Muscle of leg (tissue), 11 donors: ENCODE results near the gene TRIP13. TPM values are rescaled to one million over a fixed set of nuclear protein-coding genes. Genes with fewer than 3 reads are reported as not detected.

Experiments
- DNase-seq: peaks from one replicate; pipeline ENCODE4 v3.0.0; 2013
- H3K27ac ChIP-seq: one replicate; pipeline ENCODE4 v1.5.1; 2013; ENCODE audit warnings: mild to moderate bottlenecking, low read length, control low read depth
- H3K27me3 ChIP-seq: one replicate; pipeline ENCODE4 v1.6.1; 2013; ENCODE audit warnings: low read length; ENCODE audit not compliant: control insufficient read depth, insufficient read depth
- H3K36me3 ChIP-seq: one replicate; pipeline ENCODE4 v1.6.1; 2013; ENCODE audit warnings: low read length; ENCODE audit not compliant: control insufficient read depth, insufficient read depth
- H3K4me1 ChIP-seq: one replicate; pipeline ENCODE4 v1.6.1; 2013; ENCODE audit warnings: low read length; ENCODE audit not compliant: control insufficient read depth, insufficient read depth
- H3K4me3 ChIP-seq: one replicate; pipeline ENCODE4 v1.5.1; 2013; ENCODE audit warnings: low read length, control low read depth
- H3K9me3 ChIP-seq: replicated peaks from 2 replicates; pipeline ENCODE4 v1.6.1; 2013; ENCODE audit warnings: low read depth, low read length; ENCODE audit not compliant: control insufficient read depth
- WGBS: methylation state at CpG from one replicate; pipeline ENCODE4 v1.1.5; 2013; ENCODE audit warnings: missing lambda C conversion rate; ENCODE audit not compliant: insufficient coverage; 5-methylcytosine and 5-hydroxymethylcytosine counted together
- polyA plus RNA-seq, 8 donors: library from polyadenylated mRNA; unstranded; fragments of 120-200 nt; gene quantifications; one replicate each; pipeline versions ENCODE4 v1.2.1 to v1.2.3, GENCODE V29; 2013; ENCODE audit warnings: inconsistent platforms in 1 of 8, low replicate concordance in 1 of 8; ENCODE audit not compliant: insufficient read length in 8 of 8, insufficient read depth in 1 of 8
- total RNA-seq: library from RNA; stranded (reverse); fragments of 120-200 nt; gene quantifications from one replicate; pipeline ENCODE4 v1.2.4, GENCODE V29; 2013

Gene TRIP13
- total and polyA plus RNA-seq, 9 donors, result 5.7 to 10.8 (median 8.1) TPM

DNA sequence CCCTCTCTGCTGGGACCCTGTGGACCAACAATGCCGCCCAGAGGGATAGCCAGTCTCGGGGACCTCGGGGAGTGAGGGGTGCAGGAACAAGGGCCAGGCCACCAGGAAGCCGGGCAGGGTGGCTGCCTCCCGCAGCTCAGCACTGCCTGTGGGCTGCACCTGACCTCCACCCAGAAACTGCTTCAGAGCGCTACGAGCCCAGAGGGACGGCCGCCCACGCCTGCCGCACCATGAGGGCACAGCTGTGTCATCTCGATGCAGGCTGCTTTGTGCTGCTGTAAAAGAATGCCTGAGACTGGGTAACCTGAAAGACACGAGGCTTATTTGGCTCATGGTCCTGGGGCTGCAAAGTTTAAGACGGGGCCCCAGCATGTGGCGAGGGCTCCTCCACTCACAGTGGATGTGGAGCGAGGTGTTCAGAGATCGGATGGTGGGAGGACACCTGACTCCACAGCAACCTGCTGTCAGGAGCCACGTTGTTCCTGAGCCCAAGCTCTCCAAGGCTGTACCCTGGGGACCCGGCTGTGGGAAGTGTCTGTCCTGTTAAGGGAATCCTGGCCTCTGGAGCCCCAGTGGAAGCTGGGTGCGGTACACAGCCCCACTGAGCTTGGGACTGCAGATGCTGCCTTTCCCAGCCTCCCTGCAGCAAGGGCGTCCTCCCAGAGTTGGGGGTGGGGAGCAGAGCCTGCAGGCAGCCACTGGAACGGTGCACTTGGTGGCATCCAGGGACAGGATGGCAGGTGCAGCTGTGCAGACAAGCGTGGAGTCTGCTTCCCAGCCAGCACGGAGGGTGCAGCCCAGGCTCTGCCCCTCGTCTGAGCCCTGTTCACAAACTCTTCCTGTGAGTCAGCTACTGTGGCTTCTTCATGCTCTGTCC lies 30.1 kb upstream of the TRIP13 start:
- Histone ChIP-seq H3K27ac (no peak overlapping the region), H3K27me3 (no peaks in the 10 kb centered on the region), H3K9me3 (no peaks in the 10 kb centered on the region), H3K4me1 (peaks cover 4% of the 10 kb centered on the region), H3K36me3 (peaks cover 65% of the 10 kb centered on the region), H3K4me3 (no peak overlapping the region)
- no peak for DNase-seq
- WGBS, result 76% methylated on average over 25 of the region's 25 CpGs

DNA sequence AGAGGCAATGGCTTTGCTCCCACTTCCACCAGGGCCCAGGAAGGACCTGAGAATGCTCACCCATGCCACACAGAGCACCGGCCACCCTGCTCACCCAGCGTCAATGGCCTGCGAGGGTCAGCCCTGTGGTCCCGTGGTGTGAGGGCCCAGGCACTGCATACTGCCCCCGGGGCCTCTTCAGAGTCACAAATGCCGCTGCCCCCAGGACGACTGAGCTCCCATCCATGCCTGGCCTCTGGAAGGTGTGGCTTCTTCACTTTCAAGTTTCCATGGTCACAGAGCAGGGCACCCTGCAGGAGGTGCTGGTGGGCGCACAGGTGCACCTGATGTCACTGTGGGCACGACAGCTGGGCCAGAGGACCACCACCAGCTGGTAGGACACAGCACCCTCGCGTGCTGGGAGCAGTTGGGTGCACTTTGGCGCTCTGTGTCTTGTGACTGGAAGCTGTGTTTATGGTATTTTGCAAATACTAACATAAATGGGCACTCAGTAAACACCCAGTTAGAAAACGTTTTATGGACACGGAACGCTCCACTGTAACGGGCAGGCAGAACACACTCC lies 29.4 kb upstream of the TRIP13 start:
- WGBS, result 90% methylated on average over 16 of the region's 16 CpGs
- Histone ChIP-seq H3K9me3 (no peaks in the 10 kb centered on the region), H3K36me3 (peaks cover 72% of the 10 kb centered on the region), H3K4me3 (no peak overlapping the region), H3K27me3 (no peaks in the 10 kb centered on the region), H3K4me1 (peaks cover 4% of the 10 kb centered on the region), H3K27ac (no peak overlapping the region)
- DNase-seq, result no peak

DNA sequence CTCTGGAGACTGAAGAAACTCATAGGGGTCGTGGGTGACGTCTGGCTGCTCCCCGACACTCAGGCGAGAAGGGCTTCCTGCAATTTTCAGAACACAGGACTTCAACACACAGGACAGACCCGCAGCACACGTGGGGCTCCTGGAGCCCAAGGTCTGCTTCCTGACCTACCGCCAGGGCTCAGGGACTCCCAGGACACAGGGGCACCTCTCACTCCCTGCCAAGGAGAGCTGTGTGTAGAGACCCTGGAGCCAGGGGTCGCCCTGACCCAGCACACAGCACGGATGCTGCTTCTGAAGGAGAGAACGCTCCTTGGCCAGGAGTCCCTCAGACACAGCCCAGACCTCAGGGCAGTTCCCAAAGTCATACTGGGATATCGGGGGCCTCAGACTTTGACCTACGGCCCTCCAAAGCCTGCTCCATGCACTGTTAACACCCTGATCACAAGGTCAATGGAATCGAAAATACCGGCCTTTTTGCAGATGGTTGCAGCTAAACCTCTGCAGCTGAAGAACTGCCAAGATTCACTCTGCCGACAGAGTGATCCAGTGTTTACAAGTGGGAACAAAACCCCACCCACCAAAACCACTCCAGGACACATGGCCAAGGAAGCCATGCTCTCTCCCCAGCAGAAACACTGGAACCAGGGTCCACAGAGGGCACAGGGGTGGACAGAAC lies 28.1 kb upstream of the TRIP13 start:
- H3K4me1 ChIP-seq, result peaks cover 4% of the 10 kb centered on the region

DNA sequence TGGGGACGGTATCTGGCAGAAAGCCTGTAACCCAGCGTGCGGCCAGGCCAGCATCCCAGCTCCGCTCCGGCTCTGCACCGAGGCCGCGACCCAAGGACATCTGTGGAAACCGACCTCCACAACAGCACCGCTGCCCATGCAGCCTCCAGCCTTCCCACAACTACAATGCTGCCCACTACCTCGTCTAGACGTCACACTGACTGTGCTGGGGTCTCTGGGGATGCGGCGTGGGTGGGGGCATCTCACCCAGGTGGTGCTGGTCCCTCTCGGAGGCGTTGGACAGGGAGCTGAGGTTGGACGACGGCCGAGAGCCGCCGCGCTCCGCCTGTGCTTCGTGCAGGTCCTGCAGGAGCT lies 27.5 kb upstream of the TRIP13 start:
- no peaks in the 10 kb centered on the region for H3K27me3 ChIP-seq
- peaks cover 4% of the 10 kb centered on the region for H3K4me1 ChIP-seq
- peaks cover 87% of the 10 kb centered on the region for H3K36me3 ChIP-seq
- WGBS, result 88% methylated on average over 24 of the region's 24 CpGs
- no peak overlapping the region for H3K4me3 ChIP-seq
- no peaks in the 10 kb centered on the region for H3K9me3 ChIP-seq
- no peak for DNase-seq
- H3K27ac ChIP-seq, result no peak overlapping the region

More for the DNA sequence above, 28.1 kb upstream of the TRIP13 start:
- Histone ChIP-seq H3K4me3 (no peak overlapping the region), H3K27ac (no peak overlapping the region), H3K36me3 (peaks cover 85% of the 10 kb centered on the region), H3K9me3 (no peaks in the 10 kb centered on the region), H3K27me3 (no peaks in the 10 kb centered on the region)
- 67% methylated on average over 15 of the region's 15 CpGs for WGBS
- DNase-seq, result peak; percentile 48

DNA sequence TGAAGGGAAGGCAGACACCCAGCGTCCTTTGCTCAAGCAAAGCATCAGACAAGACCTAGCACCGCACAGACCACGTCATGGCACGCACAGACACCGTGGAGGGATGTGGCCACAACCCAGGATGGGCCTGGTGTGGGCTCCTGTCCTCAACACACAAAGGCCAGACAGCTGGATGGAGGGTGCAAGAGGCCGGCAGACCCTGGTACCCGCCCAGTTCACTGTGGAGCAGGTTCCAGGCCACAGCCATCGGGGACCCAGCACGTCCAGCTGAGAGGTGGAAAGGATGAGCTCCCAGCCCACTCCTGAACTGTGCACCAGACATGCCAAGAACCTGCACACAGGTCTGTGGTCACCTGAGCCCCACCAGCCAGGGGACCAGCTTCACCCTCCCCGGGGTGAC lies 26.9 kb upstream of the TRIP13 start:
- no peaks in the 10 kb centered on the region for H3K9me3 ChIP-seq
- H3K27ac ChIP-seq, result no peak overlapping the region
- H3K4me1 ChIP-seq, result peaks cover 4% of the 10 kb centered on the region
- DNase-seq, result no peak
- H3K4me3 ChIP-seq, result no peak overlapping the region
- WGBS, result 93% methylated on average over 10 of the region's 10 CpGs
- no peaks in the 10 kb centered on the region for H3K27me3 ChIP-seq
- peaks cover 94% of the 10 kb centered on the region for H3K36me3 ChIP-seq

DNA sequence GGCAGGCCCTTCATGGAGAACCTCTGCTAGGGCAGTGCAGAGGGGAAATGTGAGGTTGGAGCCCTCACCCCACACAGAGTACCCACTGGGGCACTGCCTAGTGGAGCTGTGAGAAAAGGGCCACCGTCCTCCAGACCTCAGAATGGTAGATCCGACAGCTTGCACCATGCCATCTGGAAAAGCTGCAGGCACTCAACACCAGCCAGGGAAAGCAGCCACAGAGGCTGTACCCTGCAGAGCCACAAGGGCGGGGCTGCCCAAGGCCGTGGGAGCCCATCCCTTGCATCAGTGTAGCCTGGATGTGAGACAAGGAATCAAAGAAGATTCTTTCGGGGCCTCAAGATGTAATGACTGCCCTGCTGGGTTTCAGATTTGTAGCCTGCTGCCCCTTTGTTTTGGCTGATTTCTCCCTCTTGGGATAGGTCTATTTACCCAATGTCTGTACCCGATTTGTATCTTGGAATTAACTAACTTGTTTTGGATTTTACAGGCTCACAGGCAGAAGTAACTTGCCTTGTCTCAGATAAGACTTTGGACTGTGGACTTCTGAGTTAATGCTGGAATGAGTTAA lies 25.3 kb upstream of the TRIP13 start:
- Histone ChIP-seq H3K9me3 (no peaks in the 10 kb centered on the region), H3K4me1 (peaks cover 4% of the 10 kb centered on the region), H3K27me3 (no peaks in the 10 kb centered on the region), H3K36me3 (peaks cover 99% of the 10 kb centered on the region), H3K4me3 (no peak overlapping the region), H3K27ac (no peak overlapping the region)
- DNase-seq, result no peak
- WGBS, result 92% methylated on average over 6 of the region's 6 CpGs

DNA sequence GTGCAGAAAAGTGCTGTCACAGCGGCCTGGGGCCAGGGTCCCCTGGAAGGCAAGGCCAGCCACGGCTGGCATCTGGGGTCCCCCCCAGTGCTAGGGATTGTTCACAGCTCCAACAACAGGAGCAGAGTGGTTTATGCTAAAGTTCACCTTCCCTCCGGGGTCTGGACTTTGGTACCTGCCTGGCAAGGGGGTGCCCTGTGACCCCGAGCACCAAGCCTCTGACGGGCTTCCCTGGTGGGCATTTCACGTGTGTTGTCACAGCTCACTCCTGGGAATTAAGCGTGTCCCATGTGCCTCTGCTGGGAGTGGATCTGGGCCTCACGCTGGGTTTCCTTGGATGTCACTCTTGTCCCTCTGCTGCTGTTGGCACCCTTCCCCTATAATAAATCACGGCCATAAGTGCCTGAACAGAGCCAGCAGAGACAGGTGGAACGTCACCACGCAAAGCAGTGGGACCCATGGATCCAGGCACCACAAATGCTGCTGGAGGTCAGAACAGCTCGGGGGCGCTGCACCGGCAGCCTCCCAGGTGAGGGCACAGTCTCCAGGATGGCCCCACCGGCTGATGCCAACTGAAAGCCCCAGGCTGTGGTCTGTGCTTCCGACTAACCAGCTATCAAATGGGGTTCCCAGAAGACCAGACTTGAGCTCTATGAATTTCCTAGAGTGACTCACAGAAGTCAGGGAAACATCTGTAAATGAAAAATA lies 24.1 kb upstream of the TRIP13 start:
- no peak for DNase-seq
- H3K27me3 ChIP-seq, result no peaks in the 10 kb centered on the region
- peaks cover 98% of the 10 kb centered on the region for H3K36me3 ChIP-seq
- WGBS, result 86% methylated on average over 16 of the region's 16 CpGs
- no peak overlapping the region for H3K27ac ChIP-seq
- no peaks in the 10 kb centered on the region for H3K4me1 ChIP-seq
- no peaks in the 10 kb centered on the region for H3K9me3 ChIP-seq
- no peak overlapping the region for H3K4me3 ChIP-seq

DNA sequence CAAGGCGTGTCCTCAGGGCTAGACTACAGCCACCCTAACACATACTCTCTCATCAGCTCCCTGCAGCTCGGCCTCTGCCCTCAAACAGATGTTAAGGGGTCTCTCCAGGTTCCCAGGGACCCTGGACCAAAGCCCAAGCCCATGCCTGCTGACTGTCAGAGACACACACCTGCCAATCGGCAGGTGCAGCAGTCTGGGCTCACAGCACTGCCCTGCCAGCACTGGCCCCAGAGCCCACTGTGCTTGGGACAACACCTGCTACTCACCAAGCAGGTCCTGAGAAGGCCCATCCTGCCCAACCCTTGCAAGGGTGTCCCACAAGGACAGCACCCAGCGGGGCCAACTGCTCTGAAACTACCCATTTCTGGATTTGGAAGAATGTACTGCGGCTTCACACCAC lies 21.7 kb upstream of the TRIP13 start:
- Histone ChIP-seq H3K4me1 (no peaks in the 10 kb centered on the region), H3K36me3 (peaks cover 92% of the 10 kb centered on the region), H3K4me3 (no peak overlapping the region), H3K27ac (no peak overlapping the region), H3K9me3 (no peaks in the 10 kb centered on the region), H3K27me3 (no peaks in the 10 kb centered on the region)
- no peak for DNase-seq
- WGBS, result 89% methylated on average over 5 of the region's 5 CpGs

DNA sequence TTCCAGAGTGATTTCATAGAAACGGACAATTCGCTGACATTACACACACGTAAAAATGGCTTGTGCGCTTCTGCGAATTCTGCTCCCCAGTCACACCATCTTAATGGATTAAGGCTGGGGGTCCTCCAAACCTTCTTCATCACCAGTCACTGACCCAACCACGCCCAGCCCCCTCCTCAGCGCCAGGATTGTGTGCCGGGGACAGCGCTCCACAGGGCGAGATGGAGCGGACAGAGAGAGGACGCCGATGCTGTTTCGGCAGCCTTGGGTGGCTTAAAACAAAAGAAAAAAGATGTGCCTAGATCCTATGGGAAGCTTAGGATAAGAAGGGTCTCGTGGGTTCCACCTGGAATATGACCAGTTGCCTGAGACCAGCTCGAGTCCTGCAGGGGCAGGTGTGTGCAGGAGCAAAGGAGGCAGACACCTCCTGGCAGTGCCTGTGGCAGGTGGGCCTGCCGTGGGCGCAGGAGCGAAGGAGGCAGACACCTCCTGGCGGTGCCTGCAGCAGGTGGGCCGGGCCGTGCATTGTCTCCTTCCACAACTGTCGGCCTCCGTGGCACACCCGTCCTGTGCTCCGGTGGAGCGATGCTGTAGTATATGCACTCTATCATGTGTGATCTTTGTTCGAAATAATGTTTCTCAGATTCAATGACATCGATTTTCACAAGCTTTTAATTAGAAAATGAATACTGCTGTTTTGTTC lies 20.9 kb upstream of the TRIP13 start:
- no peak overlapping the region for H3K4me3 ChIP-seq
- DNase-seq, result no peak
- no peaks in the 10 kb centered on the region for H3K4me1 ChIP-seq
- H3K27me3 ChIP-seq, result no peaks in the 10 kb centered on the region
- no peak overlapping the region for H3K27ac ChIP-seq
- H3K9me3 ChIP-seq, result no peaks in the 10 kb centered on the region
- H3K36me3 ChIP-seq, result peaks cover 90% of the 10 kb centered on the region
- WGBS, result 92% methylated on average over 28 of the region's 29 CpGs
